Glutamatergic neuron (in vitro differentiated cells): ENCODE data around the gene ASTN2. TPM values are rescaled to one million over a fixed set of nuclear protein-coding genes. Genes with fewer than 3 reads are reported as not detected.

Source experiments
- DNase-seq: peaks from one replicate; pipeline ENCODE4 v3.0.0; 2022
- H3K27ac Mint-ChIP-seq: one replicate; pipeline ENCODE4 v1.8.0; 2020; ENCODE audit warnings: mild to moderate bottlenecking, mixed read lengths, inconsistent platforms; ENCODE audit not compliant: unreplicated experiment
- H3K27me3 Mint-ChIP-seq: one replicate; pipeline ENCODE4 v1.8.0; 2020; ENCODE audit warnings: mild to moderate bottlenecking, moderate library complexity, mixed read lengths, inconsistent platforms; ENCODE audit not compliant: unreplicated experiment
- H3K36me3 Mint-ChIP-seq: one replicate; pipeline ENCODE4 v1.8.0; 2020; ENCODE audit warnings: mild to moderate bottlenecking, mixed read lengths, inconsistent platforms; ENCODE audit not compliant: unreplicated experiment
- H3K4me1 Mint-ChIP-seq: one replicate; pipeline ENCODE4 v1.8.0; 2020; ENCODE audit warnings: mild to moderate bottlenecking, low read depth, mixed read lengths, inconsistent platforms; ENCODE audit not compliant: unreplicated experiment
- H3K4me3 Mint-ChIP-seq: one replicate; pipeline ENCODE4 v1.8.0; 2020; ENCODE audit warnings: mild to moderate bottlenecking, mixed read lengths, inconsistent platforms; ENCODE audit not compliant: unreplicated experiment
- H3K9me3 Mint-ChIP-seq: one replicate; pipeline ENCODE4 v1.8.0; 2020; ENCODE audit warnings: mild to moderate bottlenecking, moderate library complexity, mixed read lengths, inconsistent platforms; ENCODE audit not compliant: unreplicated experiment
- CTCF ChIP-seq: fragments of 200-600 bp; sonication (generic); IDR thresholded peaks from one replicate; pipeline ENCODE4 v1.5.0; 2021; ENCODE audit not compliant: partially characterized antibody, unreplicated experiment
- total RNA-seq: library from RNA; stranded (reverse); fragmentation: NEBNext Ultra II Directional; extraction: Animal tissue kit (Norgen Biotek cat#: 25700); gene quantifications from one replicate; pipeline ENCODE4 v1.2.1, GENCODE V29; 2021; ENCODE audit not compliant: unreplicated experiment

ASTN2 gene
- total RNA-seq, 1 donor from 2014 or later, result 134 TPM

GRCh38 chr9:117088786-117089185 is 326.1 kb downstream of the ASTN2 start:
- no peak for TF ChIP-seq CTCF
- no peaks in the 10 kb centered on the region for H3K36me3 Mint-ChIP-seq
- DNase-seq, result no peak
- H3K27me3 Mint-ChIP-seq, result peaks cover 7% of the 10 kb centered on the region
- peaks cover 4% of the 10 kb centered on the region for H3K9me3 Mint-ChIP-seq
- H3K4me1 Mint-ChIP-seq, result peaks cover 17% of the 10 kb centered on the region
- no peak overlapping the region for H3K27ac Mint-ChIP-seq
- no peak overlapping the region for H3K4me3 Mint-ChIP-seq

- Mint-ChIP-seq H3K4me1 (peaks cover 21% of the 10 kb centered on the region), H3K36me3 (no peaks in the 10 kb centered on the region), H3K27me3 (peaks cover 7% of the 10 kb centered on the region), H3K4me3 (no peak overlapping the region), H3K9me3 (peaks cover 4% of the 10 kb centered on the region), H3K27ac (no peak overlapping the region)
- no peak for TF ChIP-seq CTCF
- DNase-seq, result no peak
These were observed 326.7 kb downstream of the ASTN2 start for GRCh38 chr9:117088140-117088539.

- Mint-ChIP-seq H3K36me3 (no peaks in the 10 kb centered on the region), H3K27me3 (peaks cover 11% of the 10 kb centered on the region), H3K4me1 (peaks cover 21% of the 10 kb centered on the region), H3K4me3 (no peak overlapping the region), H3K9me3 (peaks cover 2% of the 10 kb centered on the region), H3K27ac (no peak overlapping the region)
- DNase-seq, result no peak
- no peak for TF ChIP-seq CTCF
These were observed 330.6 kb downstream of the ASTN2 start for GRCh38 chr9:117084221-117084620.

GRCh38 chr9:117083559-117083958 is 331.3 kb downstream of the ASTN2 start:
- Mint-ChIP-seq H3K4me1 (peaks cover 21% of the 10 kb centered on the region), H3K36me3 (no peaks in the 10 kb centered on the region), H3K4me3 (no peak overlapping the region), H3K27ac (no peak overlapping the region), H3K9me3 (peaks cover 2% of the 10 kb centered on the region), H3K27me3 (peaks cover 11% of the 10 kb centered on the region)
- DNase-seq, result no peak
- TF ChIP-seq CTCF, result no peak

GRCh38 chr9:117081641-117082317 is 333.1 kb downstream of the ASTN2 start:
- peaks cover 9% of the 10 kb centered on the region for H3K27me3 Mint-ChIP-seq
- H3K36me3 Mint-ChIP-seq, result no peaks in the 10 kb centered on the region
- H3K9me3 Mint-ChIP-seq, result peaks cover 2% of the 10 kb centered on the region
- TF ChIP-seq CTCF, result no peak
- H3K4me1 Mint-ChIP-seq, result peaks cover 26% of the 10 kb centered on the region
- peak overlapping the region; percentile 17 for H3K4me3 Mint-ChIP-seq
- peak overlapping the region; percentile 81 for H3K27ac Mint-ChIP-seq
- no peak for DNase-seq
